ENCODE measurements around the gene KIF1B.
"Not testable (repeated sequence)": the region's sequence is repeated elsewhere in the genome, so short reads cannot be mapped to it uniquely, and the experiment has no call there.

The KIF1B gene

DNA sequence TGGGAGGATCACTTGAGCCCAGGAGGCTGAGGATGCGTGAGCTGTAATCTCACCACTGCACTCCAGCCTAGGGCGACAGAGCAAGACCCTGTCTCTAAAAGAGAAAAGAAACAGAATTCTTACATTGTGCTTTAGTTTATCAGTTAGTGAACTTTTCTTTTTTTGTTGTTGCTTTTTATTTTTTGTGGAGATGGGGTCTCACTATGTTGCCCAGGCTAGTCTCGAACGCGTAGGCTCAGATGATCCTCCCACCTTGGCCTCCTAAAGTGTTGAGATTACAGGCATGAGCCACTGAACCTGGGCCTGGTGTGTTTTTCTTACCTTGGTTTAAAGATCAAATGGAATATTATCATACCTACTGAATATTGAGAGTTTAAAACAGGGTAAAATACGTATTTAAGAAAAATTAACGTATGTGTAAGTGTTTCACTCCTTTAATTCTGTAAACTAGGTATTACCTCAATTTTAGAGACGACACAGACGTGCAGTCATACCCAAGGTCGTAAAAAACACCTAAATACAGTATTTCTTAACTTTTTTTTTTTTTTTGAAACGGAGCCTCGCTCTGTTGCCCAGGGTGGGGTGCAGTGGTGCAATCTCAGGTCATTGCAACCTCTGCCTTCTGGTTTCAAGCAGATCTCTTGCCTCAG lies 39.6 kb downstream of the KIF1B start:
- ChIA-PET CTCF (no interaction called here), POLR2A (no interaction called here)
- TF ChIP-seq LEF1 (IDR thresholded peaks at IDR 0.05; ENCODE audit: borderline replicate concordance) (no peak), NFRKB (IDR thresholded peaks at IDR 0.05) (no peak), PKNOX1 (IDR thresholded peaks at IDR 0.05) (no peak), HDGF (IDR thresholded peaks at IDR 0.05; ENCODE audit: borderline replicate concordance) (no peak), SUZ12 (IDR thresholded peaks at IDR 0.05) (no peak), BHLHE40 (IDR thresholded peaks at IDR 0.05; ENCODE audit: borderline replicate concordance) (no peak), FOXK2 (IDR thresholded peaks at IDR 0.05) (no peak), SP1 (IDR thresholded peaks at IDR 0.05) (no peak), CTBP1 (IDR thresholded peaks at IDR 0.05; ENCODE audit: borderline replicate concordance) (no peak), L3MBTL2 (conservative IDR thresholded peaks at IDR 0.05) (no peak), TARDBP (IDR thresholded peaks at IDR 0.05) (no peak), FOXA1 (IDR thresholded peaks at IDR 0.05) (no peak), FOXM1 (IDR thresholded peaks at IDR 0.05; ENCODE audit: borderline replicate concordance) (no peak), ARNT (IDR thresholded peaks at IDR 0.05) (no peak)

DNA sequence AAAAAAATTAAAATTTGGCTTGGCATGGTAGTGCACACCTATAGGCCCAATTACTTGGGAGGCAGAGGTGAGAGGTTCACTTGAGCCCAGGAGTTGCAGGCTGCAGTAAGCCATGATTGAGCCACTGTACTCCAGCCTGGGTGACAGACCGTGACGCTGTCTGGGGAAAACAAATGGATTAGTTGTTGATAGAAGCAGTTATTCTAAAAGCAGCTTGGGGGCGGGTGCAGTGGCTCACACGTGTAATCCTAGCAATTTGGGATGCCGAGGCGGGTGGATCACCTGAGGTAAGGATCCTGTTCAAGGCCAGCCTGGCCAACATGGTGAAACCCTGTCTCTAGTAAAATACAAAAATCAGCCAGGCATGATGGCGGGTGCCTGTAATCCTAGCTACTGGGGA lies 40.3 kb downstream of the KIF1B start:
- TF ChIP-seq TARDBP (IDR thresholded peaks at IDR 0.05) (no peak), ELF4 (IDR thresholded peaks at IDR 0.05) (no peak), FOXM1 (IDR thresholded peaks at IDR 0.05; ENCODE audit: borderline replicate concordance) (no peak), FOXK2 (IDR thresholded peaks at IDR 0.05) (no peak), PKNOX1 (IDR thresholded peaks at IDR 0.05) (no peak), LEF1 (IDR thresholded peaks at IDR 0.05; ENCODE audit: borderline replicate concordance) (no peak), NFRKB (IDR thresholded peaks at IDR 0.05) (no peak), BHLHE40 (IDR thresholded peaks at IDR 0.05; ENCODE audit: borderline replicate concordance) (no peak), L3MBTL2 (conservative IDR thresholded peaks at IDR 0.05) (no peak), FOXA1 (IDR thresholded peaks at IDR 0.05) (no peak), SUZ12 (IDR thresholded peaks at IDR 0.05) (no peak), CTBP1 (IDR thresholded peaks at IDR 0.05; ENCODE audit: borderline replicate concordance) (no peak), ARNT (IDR thresholded peaks at IDR 0.05) (no peak)
- CTCF ChIA-PET = no interaction called here
- POLR2A ChIA-PET = no interaction called here
- no peak for DNase-seq (ENCODE audit: extremely low spot score)

More for the DNA sequence above, 39.6 kb downstream of the KIF1B start:
- no peak for DNase-seq (ENCODE audit: extremely low spot score)

DNA sequence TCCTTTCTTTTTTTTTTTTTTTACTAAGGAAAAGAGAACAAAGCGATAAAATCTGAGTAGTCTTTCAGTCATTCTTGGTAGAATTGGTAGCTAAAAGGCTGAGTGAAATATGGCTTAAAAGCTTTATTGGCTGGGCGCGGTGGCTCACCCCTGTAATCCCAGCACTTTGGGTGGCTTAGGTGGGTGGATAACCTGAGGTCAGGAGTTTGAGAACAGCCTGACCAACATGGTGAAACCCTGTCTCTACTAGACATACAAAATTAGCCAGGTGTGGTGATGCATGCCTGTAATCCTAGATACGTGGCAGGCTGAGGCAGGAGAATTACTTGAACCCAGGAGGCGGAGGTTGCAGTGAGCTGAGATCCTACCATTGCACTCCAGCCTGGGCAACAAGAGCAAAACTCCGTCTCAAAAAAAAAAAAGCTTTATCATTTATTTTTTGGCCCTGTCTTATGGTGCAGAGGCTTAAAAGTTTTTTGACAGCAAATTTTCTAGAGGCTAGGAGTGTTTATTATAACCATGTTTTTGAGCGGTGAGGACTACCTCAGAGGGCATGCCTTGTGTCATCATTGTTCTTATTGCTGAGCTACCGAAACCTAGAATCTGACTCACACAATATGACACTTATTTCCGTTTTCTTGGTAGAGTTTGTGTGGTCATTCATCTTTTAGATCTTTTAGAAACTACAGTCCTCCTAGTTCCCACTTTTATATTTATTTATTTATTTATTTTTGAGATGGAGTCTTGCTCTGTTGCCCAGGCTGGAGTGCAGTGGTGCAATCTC lies 41.1 kb downstream of the KIF1B start:
- DNase-seq (ENCODE audit: extremely low spot score); CTCF ChIA-PET; POLR2A ChIA-PET: not testable (repeated sequence)

DNA sequence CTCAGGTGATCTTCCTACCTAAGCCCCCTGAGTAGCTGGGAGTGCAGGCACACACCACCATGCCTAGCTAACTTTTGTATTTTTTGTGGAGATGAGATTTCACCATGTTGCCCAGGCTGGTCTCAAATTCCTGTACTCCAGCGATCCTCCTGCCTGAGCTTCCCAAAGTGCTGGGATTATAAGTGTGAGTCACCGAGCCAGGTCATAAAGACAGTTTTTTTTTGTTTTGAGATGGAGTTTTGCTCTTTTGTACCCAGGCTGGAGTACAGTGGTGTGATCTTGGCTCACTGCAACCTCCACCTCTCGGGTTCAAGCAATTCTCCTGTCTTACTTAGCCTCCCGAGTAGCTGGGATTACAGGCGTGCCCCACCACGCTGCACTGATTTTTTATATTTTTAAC lies 42.1 kb downstream of the KIF1B start:
- DNase-seq (ENCODE audit: extremely low spot score) = no peak
- POLR2A ChIA-PET = interaction anchor here (0.8 kb wide), 1 partner anchor 42 kb away, joined by 3 read pairs; the partner anchor contains the start of gene KIF1B
- TF ChIP-seq SUZ12 (IDR thresholded peaks at IDR 0.05) = no peak
- CTCF ChIA-PET = interaction anchor here (0.7 kb wide), 1 partner anchor 14 kb away, joined by 8 read pairs; no protein-coding TSS in a partner anchor

DNA sequence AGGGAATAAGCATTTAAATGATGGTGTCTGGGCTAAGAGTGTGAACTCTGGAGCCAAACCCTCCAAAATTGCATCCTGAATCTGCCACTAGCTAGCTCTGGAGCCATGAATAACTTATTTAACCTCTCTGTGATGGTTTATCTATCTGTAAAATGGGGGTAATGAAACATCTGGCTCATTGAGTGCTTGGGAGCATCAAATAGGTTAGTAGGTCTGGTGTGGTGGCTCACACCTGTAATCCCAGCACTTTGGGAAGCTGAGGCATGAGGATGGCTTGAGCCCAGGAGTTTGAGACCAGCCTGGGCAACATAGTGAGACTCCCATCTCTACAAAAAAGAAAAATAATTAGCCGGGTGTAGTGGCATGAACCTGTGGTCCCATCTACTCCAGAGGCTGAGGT lies 42.8 kb downstream of the KIF1B start:
- TF ChIP-seq ZNF384 (IDR thresholded peaks at IDR 0.05) = no peak
- TF ChIP-seq TARDBP (IDR thresholded peaks at IDR 0.05) = no peak
- no peak for TF ChIP-seq BHLHE40 (IDR thresholded peaks at IDR 0.05; ENCODE audit: borderline replicate concordance)
- no peak for TF ChIP-seq SP1 (IDR thresholded peaks at IDR 0.05)
- TF ChIP-seq FOXK2 (IDR thresholded peaks at IDR 0.05) = no peak
- ChIA-PET CTCF (no interaction called here), POLR2A (interaction anchor here (0.8 to 1.0 kb wide), 2 partner anchors 43 kb away, joined by 3 to 4 read pairs; partner anchors contain the start of gene KIF1B)
- DNase-seq (ENCODE audit: extremely low spot score) = no peak

DNA sequence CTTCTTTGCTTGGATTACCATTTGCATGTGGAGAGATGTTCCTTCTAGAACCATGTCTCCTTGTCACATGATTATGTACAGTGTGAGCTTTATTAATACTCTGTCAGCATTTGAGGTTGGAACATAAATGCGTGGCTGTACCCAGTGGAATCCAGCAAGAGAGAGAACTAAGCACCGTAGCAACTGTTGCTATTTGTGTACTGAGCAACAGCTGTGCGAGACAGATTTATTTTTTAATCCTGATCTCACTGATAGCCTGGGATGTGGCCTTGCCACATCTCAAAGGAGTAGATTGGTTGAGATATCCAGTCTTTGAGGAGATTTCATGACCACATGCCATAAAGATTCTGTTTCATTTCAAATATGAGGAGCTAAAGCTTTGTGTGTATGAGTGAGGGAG lies 43.4 kb downstream of the KIF1B start:
- DNase-seq (ENCODE audit: extremely low spot score) = peak; percentile 16
- ChIA-PET CTCF (no interaction called here), POLR2A (interaction anchor here (1.0 kb wide), 1 partner anchor 44 kb away, joined by 4 read pairs; the partner anchor contains the start of gene KIF1B)

More for the DNA sequence above, 43.4 kb downstream of the KIF1B start:
- 0 out of 2 replicates have a peak, but pooled peaks have one; percentile 36 for TF ChIP-seq PKNOX1 (IDR thresholded peaks at IDR 0.05)
- TF ChIP-seq ELF4 (IDR thresholded peaks at IDR 0.05) = no peak
